GM12878 (cell line): ENCODE measurements around the gene RGS19. TPM values are rescaled to one million over a fixed set of nuclear protein-coding genes. Genes with fewer than 3 reads are reported as not detected.

ENCODE experiments used
- ATAC-seq: fragments of 200-7000 bp; cut with Tn5 transposase; 3 replicates; pipeline ENCODE4 v1.9.1; 2020; ENCODE audit warnings: mild to moderate bottlenecking, moderate library complexity
- BruUV-seq: library from RNA; stranded (reverse); fragments of 400-500 nt; replicated peaks from 2 replicates; lab custom pipeline; 2021; lab: Mats Ljungman, UMichigan
- CTCF ChIA-PET: fragments of 300-600 bp; sonication (Branson Sonifier 250); formaldehyde crosslinking; extraction: SDS; loops from one replicate; lab custom pipeline; 2021; ENCODE audit warnings: inconsistent platforms; lab: Yijun Ruan, JAX
- POLR2A ChIA-PET: fragments of 350-600 bp; formaldehyde crosslinking; extraction: SDS; loops from one replicate; lab custom pipeline; 2021; ENCODE audit warnings: inconsistent platforms; lab: Charles Lee
- RAD21 ChIA-PET: fragments of 300-600 bp; sonication (Branson Sonifier 250); formaldehyde crosslinking; loops from one replicate; lab custom pipeline; 2023; ENCODE audit warnings: antibody characterized with exemption; ENCODE audit not compliant: unreplicated experiment; lab: Charles Lee
- SMC1A ChIA-PET: fragments of 300-600 bp; sonication (Branson Sonifier 250); formaldehyde crosslinking; loops from one replicate; lab custom pipeline; 2023; ENCODE audit not compliant: unreplicated experiment, uncharacterized antibody; lab: Charles Lee
- DNase-seq: peaks from one replicate; pipeline ENCODE4 v3.0.0-alpha.2; 2011; ENCODE audit warnings: low read depth, low spot score
- FAIRE-seq: peaks from 3 replicates; lab custom pipeline; 2011; peaks lifted over from hg19 to GRCh38; lab: Jason Lieb, UNC
- H2AFZ ChIP-seq: 2 replicates; pipeline ENCODE4 v1.6.0; 2011; ENCODE audit warnings: low read depth, low read length, control low read depth; ENCODE audit not compliant: control insufficient read depth
- H3K27ac ChIP-seq: 2 replicates; pipeline ENCODE4 v1.5.1; 2011; ENCODE audit warnings: control low read depth; ENCODE audit not compliant: control insufficient read depth, insufficient read depth
- H3K27me3 ChIP-seq, 2 experiments: replicated peaks in 1 of 2; 2 replicates each; pipeline versions ENCODE4 v1.6.0 to v1.6.1; 2011; ENCODE audit warnings: low read length in 1 of 2; ENCODE audit not compliant: control insufficient read depth in 2 of 2, insufficient read depth in 2 of 2
- H3K36me3 ChIP-seq, 2 experiments: 2 replicates each; pipeline ENCODE4 v1.5.1; 2011; ENCODE audit warnings: low read length in 1 of 2; ENCODE audit not compliant: control insufficient read depth in 2 of 2, insufficient read depth in 2 of 2
- H3K4me1 ChIP-seq: 2 replicates; pipeline ENCODE4 v1.6.1; 2011; ENCODE audit warnings: mild to moderate bottlenecking, low read length, moderate library complexity, mixed read lengths; ENCODE audit not compliant: control insufficient read depth, insufficient read depth
- H3K4me2 ChIP-seq: 2 replicates; pipeline ENCODE4 v1.6.0; 2011; ENCODE audit warnings: control low read depth; ENCODE audit not compliant: control insufficient read depth, insufficient read depth
- H3K4me3 ChIP-seq: fragments of 200-600 bp; sonication (generic); 2 replicates; pipeline ENCODE4 v1.5.1; 2016
- H3K79me2 ChIP-seq: 2 replicates; pipeline ENCODE4 v1.6.0; 2011; ENCODE audit warnings: low read length; ENCODE audit not compliant: control insufficient read depth, insufficient read depth
- H3K9ac ChIP-seq: 2 replicates; pipeline ENCODE4 v1.8.0; 2011; ENCODE audit warnings: low read length, control low read depth, mixed read lengths; ENCODE audit not compliant: control insufficient read depth, insufficient read depth
- H3K9me3 ChIP-seq: replicated peaks from 3 replicates; pipeline ENCODE4 v1.5.1; 2011; ENCODE audit warnings: mild to moderate bottlenecking, low read length; ENCODE audit not compliant: control insufficient read depth, insufficient read depth
- H4K20me1 ChIP-seq: 2 replicates; pipeline ENCODE4 v1.6.0; 2011; ENCODE audit not compliant: control insufficient read depth, insufficient read depth
- BCL11A ChIP-seq: IDR thresholded peaks from 2 replicates; pipeline ENCODE4 v1.6.1; 2011; ENCODE audit warnings: low read depth, low read length
- EZH2 ChIP-seq: IDR thresholded peaks from 2 replicates; pipeline ENCODE4 v1.6.1; 2012; ENCODE audit warnings: low read depth, mild to moderate bottlenecking, control low read depth, inconsistent platforms, low read length, borderline replicate concordance; ENCODE audit not compliant: control insufficient read depth
- MLLT1 ChIP-seq: fragments of 450-650 bp; IDR thresholded peaks from 2 replicates; pipeline ENCODE4 v1.6.1; 2016; ENCODE audit warnings: mild to moderate bottlenecking
- POLR2A ChIP-seq: IDR thresholded peaks from 2 replicates; pipeline ENCODE4 v1.6.1; 2011; ENCODE audit warnings: low read depth, mild to moderate bottlenecking, low read length
- PRDM15 ChIP-seq: fragments of 450-650 bp; formaldehyde crosslinking; IDR thresholded peaks from 2 replicates; pipeline ENCODE4 v1.4.0; 2020; ENCODE audit warnings: mild to moderate bottlenecking, moderate library complexity
- RAD21 ChIP-seq: IDR thresholded peaks from 2 replicates; pipeline ENCODE4 v1.6.1; 2011; ENCODE audit warnings: mild to moderate bottlenecking, low read depth, low read length, moderate library complexity; ENCODE audit not compliant: insufficient read depth
- WGBS: methylation state at CpG from one replicate; pipeline ENCODE4 v1.1.6; 2016; ENCODE audit warnings: low lambda C conversion rate; ENCODE audit not compliant: insufficient replicate concordance, insufficient coverage; ENCODE audit errors: missing lambda C conversion rate; 5-methylcytosine and 5-hydroxymethylcytosine counted together
- in situ Hi-C: fragments of 300-500 bp; cut with MboI; formaldehyde crosslinking; loops from 9 replicates; pipeline ENCODE4 v1.14.3; 2018; ENCODE audit warnings: mixed read lengths
- intact Hi-C: fragments of 100-400 bp; cut with micrococcal nuclease; formaldehyde crosslinking; loops from one replicate; pipeline ENCODE4 v1.14.2; 2022; ENCODE audit not compliant: unreplicated experiment
- polyA plus RNA-seq, 11 experiments: library from polyadenylated mRNA; depleted of rRNA in 4 of 11; unstranded in 6 of 11; stranded (reverse) in 5 of 11; fragments of >200 nt; fragmentation: Nextera tagmentation in 4 of 11; fragmentation: Illumina TruSeq in 1 of 11; extraction: Ambion mirVana in 4 of 11; extraction: Trizol in 1 of 11; gene quantifications; 1 replicate in 1 of 11; 2 replicates in 10 of 11; pipeline versions ENCODE4 v1.2.1 to v1.2.3, GENCODE V29; 2011 to 2016; ENCODE audit warnings: inconsistent platforms in 2 of 11, missing spikeins in 2 of 11, low read depth in 1 of 11
- total RNA-seq, 4 experiments: library from RNA; depleted of rRNA in 3 of 4; stranded (reverse); fragments of >200 nt in 3 of 4; fragmentation: Illumina TruSeq in 1 of 4; extraction: Trizol in 1 of 4; gene quantifications; 2 replicates each; pipeline versions ENCODE4 v1.2.1 to v1.2.3, GENCODE V29; 2013 to 2021

RGS19 gene
- total and polyA plus RNA-seq, 10 of the 15 experiments (the other 5 are each of a cell fraction or from before 2014, with no cell fraction given) = 0.82 to 62.4 (median 39.8) TPM

- no peaks in the 10 kb centered on the region for H3K9me3 ChIP-seq
- H4K20me1 ChIP-seq = no peaks in the 10 kb centered on the region
- ChIA-PET POLR2A (interaction anchor here (0.8 to 1.1 kb wide), 2 partner anchors 11 to 21 kb away, joined by 3 read pairs; no protein-coding TSS in a partner anchor), SMC1A (no interaction called here), RAD21 (no interaction called here), CTCF (interaction anchor here (0.7 kb wide), 1 partner anchor 17 kb away, joined by 3 read pairs; no protein-coding TSS in a partner anchor)
- no peak overlapping the region for H3K4me2 ChIP-seq
- TF ChIP-seq POLR2A (peak; percentile 30; the same call in 1 of the 2 replicates), BCL11A (no peak), EZH2 (no peak)
- no peaks in the 10 kb centered on the region for H3K79me2 ChIP-seq
- H2AFZ ChIP-seq = no peak overlapping the region
- ATAC-seq = no peak
- DNase-seq = no peak
- H3K27ac ChIP-seq = no peak overlapping the region
- in situ Hi-C loops (no loop called here), intact Hi-C loops (no loop called here)
- no peak overlapping the region for H3K4me3 ChIP-seq
- no peak for FAIRE-seq
- H3K4me1 ChIP-seq = no peaks in the 10 kb centered on the region
- peaks cover 59% of the 10 kb centered on the region in 2 experiments for H3K36me3 ChIP-seq
- WGBS = 98% methylated on average over 18 of the region's 18 CpGs
- no peaks in the 10 kb centered on the region for H3K27me3 ChIP-seq
- no peak overlapping the region for H3K9ac ChIP-seq
- BruUV-seq = no TSS peak
Observed at GRCh38 chr20:64025101-64025825, 54.1 kb downstream of the RGS19 start.

- Histone ChIP-seq H3K27me3 (no peaks in the 10 kb centered on the region), H3K27ac (no peak overlapping the region), H3K4me1 (no peaks in the 10 kb centered on the region), H3K4me3 (no peak overlapping the region), H3K9me3 (no peaks in the 10 kb centered on the region), H2AFZ (no peak overlapping the region), H3K4me2 (no peak overlapping the region), H3K9ac (no peak overlapping the region), H3K36me3 (peaks cover 57 to 61% of the 10 kb centered on the region in 2 experiments), H4K20me1 (no peaks in the 10 kb centered on the region), H3K79me2 (no peaks in the 10 kb centered on the region)
- BruUV-seq = no TSS peak
- DNase-seq = no peak
- in situ Hi-C loops (no loop called here), intact Hi-C loops (no loop called here)
- RAD21 ChIA-PET = no interaction called here
- CTCF ChIA-PET = interaction anchor here (0.7 kb wide), 1 partner anchor 16 kb away, joined by 3 read pairs; no protein-coding TSS in a partner anchor
- FAIRE-seq = no peak
- WGBS = 95% methylated on average over 17 of the region's 17 CpGs
- TF ChIP-seq POLR2A = peak; percentile 3; the same call in 1 of the 2 replicates
- no peak for TF ChIP-seq MLLT1
- TF ChIP-seq PRDM15 (CRISPR knock-in tag) = no peak
- no peak for TF ChIP-seq RAD21
- ATAC-seq = no peak
- POLR2A ChIA-PET = interaction anchor here (0.8 to 1.1 kb wide), 2 partner anchors 10 to 22 kb away, joined by 3 read pairs; no protein-coding TSS in a partner anchor
- SMC1A ChIA-PET = no interaction called here
Observed at GRCh38 chr20:64024141-64024990, 55.0 kb downstream of the RGS19 start.
